Measurements from ENCODE around the gene DBP.

DBP gene

DNA sequence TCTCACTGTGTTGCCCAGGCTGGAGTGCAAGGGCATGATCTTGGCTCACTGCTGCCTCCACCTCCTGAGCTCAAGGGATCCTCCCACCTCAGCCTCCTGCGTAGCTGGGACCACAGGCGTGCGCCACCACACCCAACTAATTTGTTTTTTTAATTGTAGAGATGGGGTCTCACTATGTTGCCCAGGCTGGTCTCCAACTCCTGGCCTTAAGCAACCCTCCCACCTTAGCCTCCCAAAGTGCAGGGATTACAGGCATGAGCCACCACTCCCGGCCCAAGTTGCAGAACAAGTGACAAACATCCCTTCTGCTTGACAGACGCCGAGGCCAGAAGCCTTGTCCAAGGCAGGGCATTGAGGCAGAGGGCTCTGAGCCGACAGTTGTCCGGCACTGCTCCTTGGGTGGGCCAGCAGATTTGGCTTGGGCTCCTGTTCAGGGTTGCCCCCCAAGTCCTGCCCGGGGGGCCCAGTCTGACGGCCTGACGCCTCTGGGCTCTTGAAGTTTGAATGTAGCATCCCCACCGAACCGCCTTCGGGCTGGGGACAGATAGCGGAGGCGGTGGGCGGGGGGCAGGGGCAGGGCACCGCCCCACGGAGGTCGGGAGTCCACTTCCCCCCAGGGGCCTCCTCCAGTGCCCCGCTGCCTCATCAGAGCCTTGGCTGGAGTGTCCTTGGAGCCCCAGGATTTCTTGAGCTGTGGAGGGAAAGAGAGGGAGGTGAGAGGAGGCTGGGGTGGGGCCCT is 36.3 kb downstream of the DBP start:
- Histone ChIP-seq H3K4me2 (ENCODE audit: insufficient read depth, low read length, poor library complexity, severe bottlenecking) (no peak overlapping the region), H2BK5ac (ENCODE audit: low read length) (no peak overlapping the region), H4K8ac (ENCODE audit: low read depth, low read length) (no peak overlapping the region), H3K4me1 (ENCODE audit: control insufficient read depth in 2 of 2, insufficient read depth in 1 of 2, low read depth in 1 of 2, low read length in 2 of 2) (no peaks in the 10 kb centered on the region), H3K27me3 (ENCODE audit: control insufficient read depth in 3 of 3, insufficient read depth in 3 of 3, low read depth in 1 of 3, low read length in 3 of 3) (peaks cover 0 to 6% (median 0%) of the 10 kb centered on the region in 3 experiments), H2BK120ac (ENCODE audit: low read depth, low read length) (no peak overlapping the region), H3K36me3 (replicated peaks in 1 of 2; ENCODE audit: control insufficient read depth in 2 of 2, insufficient read depth in 2 of 2, low read length in 2 of 2) (no peaks in the 10 kb centered on the region), H3K79me1 (ENCODE audit: low read depth, low read length) (peaks cover 2% of the 10 kb centered on the region), H2BK12ac (ENCODE audit: low read length) (no peak overlapping the region), H3K4ac (ENCODE audit: low read length) (no peak overlapping the region), H3K4me3 (ENCODE audit: low read length in 2 of 2) (no peak overlapping the region), H2BK15ac (ENCODE audit: low read length) (peak overlapping the region; percentile 58), H3K27ac (replicated peaks; ENCODE audit: low read length) (no peak overlapping the region), H3K18ac (ENCODE audit: low read length) (peak overlapping the region; percentile 48), H2AK5ac (ENCODE audit: low read depth, low read length) (peak overlapping the region; percentile 70), H2AFZ (ENCODE audit: low read length) (no peak overlapping the region), H3K9me3 (replicated peaks in 1 of 2; ENCODE audit: control insufficient read depth in 2 of 2, insufficient read depth in 1 of 2, low read depth in 1 of 2, low read length in 2 of 2) (no peaks in the 10 kb centered on the region), H3K23ac (ENCODE audit: low read depth, low read length, poor library complexity) (no peak overlapping the region), H3K9ac (ENCODE audit: low read depth, low read length, poor library complexity) (no peak overlapping the region), H4K91ac (ENCODE audit: low read depth, low read length, poor library complexity) (no peak overlapping the region), H3K14ac (ENCODE audit: low read length) (no peak overlapping the region)
- no peak for DNase-seq (ENCODE audit: low spot score)
- WGBS, 2 donors (ENCODE audit: extremely low coverage in 2 of 2, insufficient read length in 2 of 2, insufficient replicate concordance in 1 of 2), result no CpG with 5 or more reads among the region's 21 CpGs

DNA sequence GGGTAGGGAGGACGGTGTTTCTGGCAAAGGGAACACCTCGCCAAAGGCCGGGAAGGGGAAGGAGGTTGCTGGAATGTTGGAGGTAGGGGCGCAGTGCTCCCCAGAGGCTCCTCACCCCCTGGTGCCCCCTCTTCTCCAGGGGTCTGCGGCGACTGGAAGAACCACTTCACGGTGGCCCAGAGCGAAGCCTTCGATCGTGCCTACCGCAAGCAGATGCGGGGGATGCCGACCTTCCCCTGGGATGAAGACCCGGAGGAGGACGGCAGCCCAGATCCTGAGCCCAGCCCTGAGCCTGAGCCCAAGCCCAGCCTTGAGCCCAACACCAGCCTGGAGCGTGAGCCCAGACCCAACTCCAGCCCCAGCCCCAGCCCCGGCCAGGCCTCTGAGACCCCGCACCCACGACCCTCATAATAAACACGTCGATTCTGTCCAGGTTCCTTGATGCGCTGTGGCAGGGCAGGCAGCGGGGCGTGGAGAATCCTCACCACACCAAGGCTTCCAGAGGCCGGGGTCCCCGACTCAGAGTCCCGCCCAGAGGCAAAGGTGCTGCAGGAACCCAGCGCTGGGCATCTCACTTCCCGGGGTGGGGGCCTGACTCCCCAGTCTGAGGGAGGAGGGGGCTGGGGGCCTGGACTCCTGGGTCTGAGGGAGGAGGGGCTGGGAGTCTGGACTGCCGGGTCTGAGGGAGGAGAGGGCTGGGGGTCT is 38.0 kb downstream of the DBP start:
- Histone ChIP-seq H2AK5ac (ENCODE audit: low read depth, low read length) (peak overlapping the region; percentile 2), H3K4me2 (ENCODE audit: insufficient read depth, low read length, poor library complexity, severe bottlenecking) (no peak overlapping the region), H3K4me1 (ENCODE audit: control insufficient read depth in 2 of 2, insufficient read depth in 1 of 2, low read depth in 1 of 2, low read length in 2 of 2) (no peaks in the 10 kb centered on the region), H3K27ac (replicated peaks; ENCODE audit: low read length) (no peak overlapping the region), H3K18ac (ENCODE audit: low read length) (peak overlapping the region; percentile 67), H3K14ac (ENCODE audit: low read length) (no peak overlapping the region), H2BK12ac (ENCODE audit: low read length) (peak overlapping the region; percentile 65), H4K91ac (ENCODE audit: low read depth, low read length, poor library complexity) (no peak overlapping the region), H2AFZ (ENCODE audit: low read length) (no peak overlapping the region), H2BK5ac (ENCODE audit: low read length) (peak overlapping the region; percentile 35), H3K9ac (ENCODE audit: low read depth, low read length, poor library complexity) (no peak overlapping the region), H3K36me3 (replicated peaks in 1 of 2; ENCODE audit: control insufficient read depth in 2 of 2, insufficient read depth in 2 of 2, low read length in 2 of 2) (no peaks in the 10 kb centered on the region), H4K8ac (ENCODE audit: low read depth, low read length) (no peak overlapping the region), H3K9me3 (replicated peaks in 1 of 2; ENCODE audit: control insufficient read depth in 2 of 2, insufficient read depth in 1 of 2, low read depth in 1 of 2, low read length in 2 of 2) (no peaks in the 10 kb centered on the region), H3K27me3 (ENCODE audit: control insufficient read depth in 3 of 3, insufficient read depth in 3 of 3, low read depth in 1 of 3, low read length in 3 of 3) (peaks cover 0 to 6% (median 0%) of the 10 kb centered on the region in 3 experiments), H3K4me3 (ENCODE audit: low read length in 2 of 2) (no peak overlapping the region), H3K79me1 (ENCODE audit: low read depth, low read length) (peaks cover 2% of the 10 kb centered on the region), H2BK120ac (ENCODE audit: low read depth, low read length) (no peak overlapping the region), H3K23ac (ENCODE audit: low read depth, low read length, poor library complexity) (no peak overlapping the region), H2BK15ac (ENCODE audit: low read length) (no peak overlapping the region), H3K4ac (ENCODE audit: low read length) (no peak overlapping the region)
- WGBS, 2 donors (ENCODE audit: extremely low coverage in 2 of 2, insufficient read length in 2 of 2, insufficient replicate concordance in 1 of 2), result no CpG with 5 or more reads among the region's 30 CpGs
- no peak for DNase-seq (ENCODE audit: low spot score)

DNA sequence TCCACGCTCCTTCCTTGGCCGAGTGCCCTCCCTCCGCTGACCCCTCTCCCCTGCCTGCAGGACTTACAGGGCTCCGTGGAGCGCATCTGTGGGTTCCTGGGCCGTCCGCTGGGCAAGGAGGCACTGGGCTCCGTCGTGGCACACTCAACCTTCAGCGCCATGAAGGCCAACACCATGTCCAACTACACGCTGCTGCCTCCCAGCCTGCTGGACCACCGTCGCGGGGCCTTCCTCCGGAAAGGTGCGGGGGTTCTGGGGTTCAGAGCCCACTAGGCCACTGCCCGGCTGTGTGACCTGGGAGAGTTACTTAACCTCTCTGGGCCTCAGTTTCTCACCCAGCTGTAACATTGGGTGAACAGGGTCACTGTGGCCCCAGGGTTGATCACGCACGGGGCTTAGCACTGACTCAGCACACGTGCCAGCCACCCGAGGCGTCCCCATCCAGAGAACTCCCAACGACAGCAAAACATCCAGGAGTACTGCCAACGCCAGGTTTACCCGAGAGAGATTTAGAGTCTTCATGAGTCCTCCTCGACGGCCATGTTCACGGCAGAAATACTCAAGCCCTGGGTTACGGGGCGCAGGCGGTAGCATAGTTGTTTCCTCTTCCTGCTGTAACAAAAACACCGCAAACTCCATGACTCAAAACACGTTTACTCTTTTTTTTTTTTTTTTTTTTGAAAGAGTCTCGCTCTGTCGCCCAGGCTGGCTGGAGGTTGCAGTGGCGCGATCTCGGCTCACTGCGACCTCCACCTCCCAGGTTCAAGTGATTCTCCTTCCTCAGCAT is 40.3 kb downstream of the DBP start:
- Histone ChIP-seq H3K4ac (ENCODE audit: low read length) (no peak overlapping the region), H2BK15ac (ENCODE audit: low read length) (peak overlapping the region; percentile 64), H4K91ac (ENCODE audit: low read depth, low read length, poor library complexity) (no peak overlapping the region), H3K14ac (ENCODE audit: low read length) (no peak overlapping the region), H3K79me1 (ENCODE audit: low read depth, low read length) (peaks cover 2% of the 10 kb centered on the region), H3K36me3 (replicated peaks in 1 of 2; ENCODE audit: control insufficient read depth in 2 of 2, insufficient read depth in 2 of 2, low read length in 2 of 2) (no peaks in the 10 kb centered on the region), H2BK5ac (ENCODE audit: low read length) (peak overlapping the region; percentile 53), H3K4me1 (ENCODE audit: control insufficient read depth in 2 of 2, insufficient read depth in 1 of 2, low read depth in 1 of 2, low read length in 2 of 2) (no peaks in the 10 kb centered on the region), H3K4me2 (ENCODE audit: insufficient read depth, low read length, poor library complexity, severe bottlenecking) (no peak overlapping the region), H2BK12ac (ENCODE audit: low read length) (peak overlapping the region; percentile 75), H2AK5ac (ENCODE audit: low read depth, low read length) (peak overlapping the region; percentile 95), H2BK120ac (ENCODE audit: low read depth, low read length) (no peak overlapping the region), H3K23ac (ENCODE audit: low read depth, low read length, poor library complexity) (peak overlapping the region; percentile 43), H3K18ac (ENCODE audit: low read length) (peak overlapping the region; percentile 70), H3K4me3 (ENCODE audit: low read length in 2 of 2) (no peak overlapping the region), H3K27ac (replicated peaks; ENCODE audit: low read length) (no peak overlapping the region), H2AFZ (ENCODE audit: low read length) (no peak overlapping the region), H3K9me3 (replicated peaks in 1 of 2; ENCODE audit: control insufficient read depth in 2 of 2, insufficient read depth in 1 of 2, low read depth in 1 of 2, low read length in 2 of 2) (no peaks in the 10 kb centered on the region), H4K8ac (ENCODE audit: low read depth, low read length) (no peak overlapping the region), H3K9ac (ENCODE audit: low read depth, low read length, poor library complexity) (no peak overlapping the region), H3K27me3 (ENCODE audit: control insufficient read depth in 3 of 3, insufficient read depth in 3 of 3, low read depth in 1 of 3, low read length in 3 of 3) (peaks cover 0 to 6% (median 0%) of the 10 kb centered on the region in 3 experiments)
- WGBS, 2 donors (ENCODE audit: extremely low coverage in 2 of 2, insufficient read length in 2 of 2, insufficient replicate concordance in 1 of 2), result no CpG with 5 or more reads among the region's 39 CpGs
- no peak for DNase-seq (ENCODE audit: low spot score)

All from neuronal stem cell (in vitro differentiated cells).